HepG2 (cell line): ENCODE results near the gene PML. TPM values are rescaled to one million over a fixed set of nuclear protein-coding genes. Genes with fewer than 3 reads are reported as not detected.

Experiments
- ATF3 ChIP-seq: sonication (generic); formaldehyde crosslinking; IDR thresholded peaks from 2 replicates; pipeline ENCODE4 v1.4.0; 2020; ENCODE audit warnings: missing genetic modification reagents
- ERF ChIP-seq: IDR thresholded peaks from 2 replicates; pipeline ENCODE4 v1.6.1; 2018; ENCODE audit warnings: missing biosample characterization, missing genetic modification reagents
- HMGA1 ChIP-seq: sonication (generic); formaldehyde crosslinking; conservative IDR thresholded peaks from 2 replicates; pipeline ENCODE4 v1.4.0; 2020; ENCODE audit warnings: missing genetic modification reagents
- JUNB ChIP-seq: sonication (generic); formaldehyde crosslinking; IDR thresholded peaks from 2 replicates; pipeline ENCODE4 v1.8.0; 2022; ENCODE audit warnings: missing genetic modification reagents, mild to moderate bottlenecking, borderline replicate concordance
- MAZ ChIP-seq, 2 experiments: sonication (generic) in 1 of 2; formaldehyde crosslinking in 1 of 2; IDR thresholded peaks; 2 replicates each; pipeline versions ENCODE4 v1.5.0 to v1.6.1; 2012 to 2020; ENCODE audit warnings: low read depth in 2 of 2, mild to moderate bottlenecking in 2 of 2, borderline replicate concordance in 1 of 2, improper control_type of control experiment in 1 of 2, low read length in 1 of 2, missing genetic modification reagents in 1 of 2, moderate library complexity in 1 of 2
- MTF2 ChIP-seq: sonication (generic); formaldehyde crosslinking; IDR thresholded peaks from 2 replicates; pipeline ENCODE4 v1.5.0; 2020; ENCODE audit warnings: missing genetic modification reagents, borderline replicate concordance
- MXD4 ChIP-seq: IDR thresholded peaks from 2 replicates; pipeline ENCODE4 v1.6.1; 2016; ENCODE audit warnings: mild to moderate bottlenecking, missing biosample characterization, missing genetic modification reagents
- MXI1 ChIP-seq: IDR thresholded peaks from 3 replicates; pipeline ENCODE4 v1.6.1; 2012; ENCODE audit warnings: low read depth, low read length, inconsistent platforms, borderline replicate concordance
- MYNN ChIP-seq: sonication (generic); formaldehyde crosslinking; IDR thresholded peaks from 2 replicates; pipeline ENCODE4 v1.4.0; 2020; ENCODE audit warnings: mild to moderate bottlenecking, low read depth, missing genetic modification reagents
- NONO ChIP-seq, 2 experiments: fragments of 450-650 bp in 1 of 2; sonication (generic) in 1 of 2; formaldehyde crosslinking in 1 of 2; IDR thresholded peaks in 1 of 2; conservative IDR thresholded peaks in 1 of 2; 2 replicates each; pipeline versions ENCODE4 v1.6.1 to v1.8.0; 2017 to 2022; ENCODE audit warnings: mild to moderate bottlenecking in 1 of 2, missing genetic modification reagents in 1 of 2, moderate library complexity in 1 of 2
- RELA ChIP-seq: sonication (generic); formaldehyde crosslinking; IDR thresholded peaks from 2 replicates; pipeline ENCODE4 v1.4.0; 2020; ENCODE audit warnings: missing genetic modification reagents
- RXRA ChIP-seq: sonication (generic); formaldehyde crosslinking; IDR thresholded peaks from 2 replicates; pipeline ENCODE4 v1.5.1; 2020; ENCODE audit warnings: missing genetic modification reagents
- SALL1 ChIP-seq: sonication (generic); formaldehyde crosslinking; IDR thresholded peaks from 2 replicates; pipeline ENCODE4 v1.8.0; 2022; ENCODE audit warnings: mild to moderate bottlenecking, missing genetic modification reagents
- SNAPC5 ChIP-seq: sonication (generic); formaldehyde crosslinking; IDR thresholded peaks from 2 replicates; pipeline ENCODE4 v1.8.1; 2023; ENCODE audit warnings: mild to moderate bottlenecking, missing genetic modification reagents, borderline replicate concordance
- SNRNP70 ChIP-seq: fragments of 200-400 bp; formaldehyde crosslinking; IDR thresholded peaks from 2 replicates; pipeline ENCODE4 v1.6.1; 2017; ENCODE audit warnings: mild to moderate bottlenecking, low read depth, low read length, moderate library complexity
- TEAD3 ChIP-seq: optimal IDR thresholded peaks from 2 replicates; pipeline ENCODE3; 2016; ENCODE audit warnings: borderline replicate concordance
- TFAP4 ChIP-seq: sonication (generic); IDR thresholded peaks from 2 replicates; pipeline ENCODE4 v1.6.1; 2016; ENCODE audit warnings: low read depth, borderline replicate concordance
- THAP7 ChIP-seq: sonication (generic); formaldehyde crosslinking; IDR thresholded peaks from 2 replicates; pipeline ENCODE4 v1.8.1; 2023; ENCODE audit warnings: mild to moderate bottlenecking, missing genetic modification reagents
- ZKSCAN1 ChIP-seq: fragments of 150-350 bp; IDR thresholded peaks from 2 replicates; pipeline ENCODE4 v1.6.1; 2014; ENCODE audit warnings: low read length
- ZNF12 ChIP-seq: sonication (generic); formaldehyde crosslinking; IDR thresholded peaks from 2 replicates; pipeline ENCODE4 v1.5.0; 2020; ENCODE audit warnings: missing genetic modification reagents
- ZNF446 ChIP-seq: sonication (generic); formaldehyde crosslinking; IDR thresholded peaks from 2 replicates; pipeline ENCODE4 v1.5.0; 2020; ENCODE audit warnings: mild to moderate bottlenecking, missing genetic modification reagents
- ZNF496 ChIP-seq: sonication (generic); formaldehyde crosslinking; IDR thresholded peaks from 2 replicates; pipeline ENCODE4 v1.8.1; 2023; ENCODE audit warnings: mild to moderate bottlenecking, moderate library complexity, missing genetic modification reagents; ENCODE audit not compliant: insufficient replicate concordance
- ZNF501 ChIP-seq: sonication (generic); formaldehyde crosslinking; IDR thresholded peaks from 2 replicates; pipeline ENCODE4 v1.5.1; 2020; ENCODE audit warnings: mild to moderate bottlenecking, moderate library complexity, missing genetic modification reagents
- ZNF574 ChIP-seq: sonication (generic); formaldehyde crosslinking; IDR thresholded peaks from 2 replicates; pipeline ENCODE4 v1.4.0; 2020; ENCODE audit warnings: missing genetic modification reagents
- ZNF746 ChIP-seq: sonication (generic); formaldehyde crosslinking; IDR thresholded peaks from 2 replicates; pipeline ENCODE4 v1.8.0; 2022; ENCODE audit warnings: mild to moderate bottlenecking, missing genetic modification reagents
- ZNF839 ChIP-seq: sonication (generic); formaldehyde crosslinking; IDR thresholded peaks from 2 replicates; pipeline ENCODE4 v1.4.0; 2020; ENCODE audit warnings: missing genetic modification reagents, mild to moderate bottlenecking, borderline replicate concordance
- polyA plus RNA-seq, 8 experiments: library from polyadenylated mRNA; depleted of rRNA in 3 of 8; stranded (reverse) in 7 of 8; unstranded in 1 of 8; fragments of >200 nt; fragmentation: Illumina TruSeq in 4 of 8; extraction: Trizol in 4 of 8; gene quantifications; 2 replicates each; pipeline versions ENCODE4 v1.2.1 to v1.2.3, GENCODE V29; 2011 to 2016; ENCODE audit warnings: low read depth in 4 of 8, missing spikeins in 1 of 8, mixed read lengths in 1 of 8; ENCODE audit not compliant: insufficient read depth in 1 of 8
- total RNA-seq, 5 experiments: library from RNA; depleted of rRNA; stranded (reverse); fragments of >200 nt; fragmentation: Illumina TruSeq; extraction: Trizol; gene quantifications; 2 replicates each; pipeline ENCODE4 v1.2.3, GENCODE V29; 2016; ENCODE audit warnings: low read depth in 1 of 5

PML gene
- total and polyA plus RNA-seq, 2 of the 13 experiments (the other 11 are each of a cell fraction or from before 2014, with no cell fraction given) = 2.9 to 3.9 TPM

- TF ChIP-seq THAP7 (CRISPR knock-in tag) = no peak
- TF ChIP-seq ZNF446 (CRISPR knock-in tag) = no peak
- no peak for TF ChIP-seq ZKSCAN1
- no peak for TF ChIP-seq ATF3
- TF ChIP-seq SNAPC5 (CRISPR knock-in tag) = no peak
- no peak for TF ChIP-seq RELA
- no peak for TF ChIP-seq ZNF501 (CRISPR knock-in tag)
- TF ChIP-seq SNRNP70 = no peak
- no peak for TF ChIP-seq MTF2 (CRISPR knock-in tag)
- peak; percentile 34; the same call in 1 of the 2 replicates for TF ChIP-seq ZNF12 (CRISPR knock-in tag)
- no peak for TF ChIP-seq MYNN
- no peak for TF ChIP-seq MAZ (IDR thresholded peaks at IDR 0.05; ENCODE audit: borderline replicate concordance, low read depth, low read length)
- TF ChIP-seq MAZ (CRISPR knock-in tag; IDR thresholded peaks at IDR 0.05; ENCODE audit: low read depth) = 0 out of 2 replicates have a peak, but pooled peaks have one; percentile 27
- TF ChIP-seq JUNB (CRISPR knock-in tag) = no peak
- no peak for TF ChIP-seq ZNF496 (CRISPR knock-in tag)
- no peak for TF ChIP-seq ZNF746 (CRISPR knock-in tag)
- TF ChIP-seq MXD4 (CRISPR knock-in tag) = no peak
- no peak for TF ChIP-seq HMGA1 (CRISPR knock-in tag)
- peak; percentile 56 for TF ChIP-seq RXRA (CRISPR knock-in tag)
- TF ChIP-seq ERF (CRISPR knock-in tag) = 0 out of 2 replicates have a peak, but pooled peaks have one; percentile 57
- no peak for TF ChIP-seq TEAD3 (CRISPR knock-in tag)
- no peak for TF ChIP-seq NONO (IDR thresholded peaks at IDR 0.05)
- TF ChIP-seq NONO (CRISPR knock-in tag; conservative IDR thresholded peaks at IDR 0.05) = no peak
- TF ChIP-seq ZNF574 (CRISPR knock-in tag) = peak; percentile 77
- TF ChIP-seq SALL1 = peak; percentile 62; the same call in 1 of the 2 replicates
- TF ChIP-seq MXI1 = no peak
- TF ChIP-seq TFAP4 = peak; percentile 64; the same call in 1 of the 2 replicates
- no peak for TF ChIP-seq ZNF839 (CRISPR knock-in tag)
Observed at GRCh38 chr15:73950831-73951561, 43.5 kb upstream of the PML start (continued).
